ENCODE results near the gene TPST1.

DNA sequence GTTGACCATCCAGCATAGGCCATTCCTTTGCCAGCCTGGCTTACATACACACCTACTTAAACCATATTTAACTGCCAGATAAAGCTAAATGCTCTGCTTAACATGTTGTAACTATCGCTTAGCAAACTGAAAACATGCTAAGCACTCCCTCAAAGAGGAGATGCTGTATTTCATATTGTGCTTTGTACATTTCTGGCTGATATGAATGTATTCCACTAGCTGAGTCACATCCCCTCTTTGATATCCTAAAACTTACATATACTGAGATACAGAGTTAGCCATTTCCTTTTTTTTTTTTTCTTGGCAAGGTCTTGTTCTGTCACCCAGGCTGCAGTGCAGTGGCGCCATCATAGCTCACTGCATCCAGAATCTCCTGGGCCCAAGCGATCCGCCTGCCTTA is 99.4 kb downstream of the TPST1 start:
- no peak for TF ChIP-seq POLR2A (IDR thresholded peaks at IDR 0.05)
- TF ChIP-seq, protein P1, sequence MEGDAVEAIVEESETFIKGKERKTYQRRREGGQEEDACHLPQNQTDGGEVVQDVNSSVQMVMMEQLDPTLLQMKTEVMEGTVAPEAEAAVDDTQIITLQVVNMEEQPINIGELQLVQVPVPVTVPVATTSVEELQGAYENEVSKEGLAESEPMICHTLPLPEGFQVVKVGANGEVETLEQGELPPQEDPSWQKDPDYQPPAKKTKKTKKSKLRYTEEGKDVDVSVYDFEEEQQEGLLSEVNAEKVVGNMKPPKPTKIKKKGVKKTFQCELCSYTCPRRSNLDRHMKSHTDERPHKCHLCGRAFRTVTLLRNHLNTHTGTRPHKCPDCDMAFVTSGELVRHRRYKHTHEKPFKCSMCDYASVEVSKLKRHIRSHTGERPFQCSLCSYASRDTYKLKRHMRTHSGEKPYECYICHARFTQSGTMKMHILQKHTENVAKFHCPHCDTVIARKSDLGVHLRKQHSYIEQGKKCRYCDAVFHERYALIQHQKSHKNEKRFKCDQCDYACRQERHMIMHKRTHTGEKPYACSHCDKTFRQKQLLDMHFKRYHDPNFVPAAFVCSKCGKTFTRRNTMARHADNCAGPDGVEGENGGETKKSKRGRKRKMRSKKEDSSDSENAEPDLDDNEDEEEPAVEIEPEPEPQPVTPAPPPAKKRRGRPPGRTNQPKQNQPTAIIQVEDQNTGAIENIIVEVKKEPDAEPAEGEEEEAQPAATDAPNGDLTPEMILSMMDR (IDR thresholded peaks at IDR 0.05), result no peak

Data from Peyer's patch (tissue), 4 donors.